ENCODE data around the gene TUB.

Gene TUB

GRCh38 chr11:8068605-8069221 lies 12.3 kb upstream of the TUB start:
- DNase-seq, result no peak

GRCh38 chr11:8069771-8070170 lies 11.2 kb upstream of the TUB start:
- no peak for DNase-seq

- DNase-seq, result peak; percentile 15 to 41 (median 27)
These were observed 10.4 kb upstream of the TUB start for GRCh38 chr11:8070417-8071115.

GRCh38 chr11:8071616-8072581 lies 9.1 kb upstream of the TUB start:
- DNase-seq, result no peak

GRCh38 chr11:8075119-8075726 lies 5.8 kb upstream of the TUB start:
- no peak for DNase-seq

- DNase-seq, result no peak
These were observed 1.8 kb upstream of the TUB start for GRCh38 chr11:8079111-8079675.

GRCh38 chr11:8080069-8080670 lies 841 bp upstream of the TUB start:
- no peak for DNase-seq

- DNase-seq, result no peak
These were observed 710 bp downstream of the TUB start for GRCh38 chr11:8081591-8082250.

- no peak for DNase-seq
These were observed 1.5 kb downstream of the TUB start for GRCh38 chr11:8082391-8083087.

GRCh38 chr11:8083088-8083395 lies 2.0 kb downstream of the TUB start:
- no peak for DNase-seq

GRCh38 chr11:8083871-8084281 lies 2.9 kb downstream of the TUB start:
- no peak for DNase-seq

GRCh38 chr11:8084352-8084751 lies 3.3 kb downstream of the TUB start:
- no peak for DNase-seq

GRCh38 chr11:8085011-8085645 lies 4.1 kb downstream of the TUB start:
- DNase-seq, result no peak

- no peak for DNase-seq
These were observed 5.0 kb downstream of the TUB start for GRCh38 chr11:8086001-8086479.

- no peak for DNase-seq
These were observed 5.6 kb downstream of the TUB start for GRCh38 chr11:8086571-8086970.

GRCh38 chr11:8087185-8087584 lies 6.2 kb downstream of the TUB start:
- DNase-seq, result no peak

- no peak for DNase-seq
These were observed 6.7 kb downstream of the TUB start for GRCh38 chr11:8087756-8088155.

- no peak for DNase-seq
These were observed 8.9 kb downstream of the TUB start for GRCh38 chr11:8089791-8090510.

- DNase-seq, result peak in 3 of 4 experiments; percentile 10 to 20 (median 14)
These were observed 9.7 kb downstream of the TUB start for GRCh38 chr11:8090756-8091155.

- no peak for DNase-seq
These were observed 10.7 kb downstream of the TUB start for GRCh38 chr11:8091721-8092120.
